HCT116 (cell line): ENCODE results near the gene GALNT7. TPM values are rescaled to one million over a fixed set of nuclear protein-coding genes. Genes with fewer than 3 reads are reported as not detected.

Experiments
- ATAC-seq: fragments of 200-7000 bp; cut with Tn5 transposase; 2 replicates; pipeline ENCODE4 v1.9.1; 2020; ENCODE audit warnings: mild to moderate bottlenecking, moderate library complexity
- BruUV-seq: library from RNA; stranded (reverse); fragments of 400-500 nt; replicated peaks from 2 replicates; lab custom pipeline; 2021; lab: Mats Ljungman, UMichigan
- CTCF ChIA-PET: fragments of 300-600 bp; sonication (Branson Sonifier 250); formaldehyde crosslinking; loops from one replicate; lab custom pipeline; 2021; ENCODE audit warnings: antibody characterized with exemption; lab: Charles Lee
- POLR2A ChIA-PET: fragments of 300-600, 350-600 bp; sonication (Branson Sonifier 250); formaldehyde crosslinking; loops from one replicate; lab custom pipeline; 2021; ENCODE audit warnings: antibody characterized with exemption; lab: Charles Lee
- RAD21 ChIA-PET, 2 experiments: fragments of 300-600 bp; sonication (Branson Sonifier 250); formaldehyde crosslinking; loops; one replicate each; lab custom pipeline; 2023; ENCODE audit warnings: low total read pairs in 2 of 2; ENCODE audit not compliant: uncharacterized antibody in 2 of 2, unreplicated experiment in 2 of 2, low non-redundant PET in 1 of 2; lab: Charles Lee
- DNase-seq: peaks from one replicate; pipeline ENCODE4 v3.0.0-alpha.2; 2010; ENCODE audit warnings: low read depth, low spot score
- H2AFZ ChIP-seq: fragments of 200-600 bp; shearing (Covaris generic), sonication (generic); 2 replicates; pipeline ENCODE4 v1.6.1; 2017; ENCODE audit warnings: low read depth, mixed run types, mixed read lengths, antibody characterized with exemption, low read length; ENCODE audit not compliant: poor library complexity, severe bottlenecking
- H3K27ac ChIP-seq: 2 replicates; pipeline ENCODE4 v1.5.1; 2012; ENCODE audit warnings: low read depth, low read length
- H3K27me3 ChIP-seq: fragments of 200-600 bp; sonication (generic); 2 replicates; pipeline ENCODE4 v1.6.1; 2016; ENCODE audit warnings: mixed run types, low read length, mixed read lengths; ENCODE audit not compliant: insufficient read depth
- H3K36me3 ChIP-seq, 2 experiments: fragments of 200-500 bp in 1 of 2; fragments of 200-600 bp in 1 of 2; sonication (Bioruptor generic) in 1 of 2; sonication (generic) in 1 of 2; 2 replicates each; pipeline versions ENCODE4 v1.5.1 to v1.6.1; 2014 to 2016; ENCODE audit warnings: low read length in 2 of 2, inconsistent platforms in 1 of 2, mixed read lengths in 1 of 2, mixed run types in 1 of 2; ENCODE audit not compliant: insufficient read depth in 2 of 2, control insufficient read depth in 1 of 2
- H3K4me1 ChIP-seq, 2 experiments: fragments of 200-600 bp in 1 of 2; sonication (generic) in 1 of 2; 2 replicates each; pipeline versions ENCODE4 v1.5.1 to v1.6.1; 2012 to 2017; ENCODE audit warnings: low read length in 2 of 2, inconsistent platforms in 1 of 2, mild to moderate bottlenecking in 1 of 2, mixed read lengths in 1 of 2, mixed run types in 1 of 2, moderate library complexity in 1 of 2; ENCODE audit not compliant: insufficient read depth in 2 of 2, control insufficient read depth in 1 of 2
- H3K4me2 ChIP-seq: fragments of 200-600 bp; sonication (generic); 2 replicates; pipeline ENCODE4 v1.6.1; 2017; ENCODE audit warnings: mixed run types, low read length, mixed read lengths
- H3K4me3 ChIP-seq, 2 experiments: fragments of 200-600 bp in 1 of 2; sonication (generic) in 1 of 2; replicated peaks in 1 of 2; 2 replicates each; pipeline ENCODE4 v1.5.1; 2011 to 2016; ENCODE audit warnings: low read length in 2 of 2, control low read depth in 1 of 2, low read depth in 1 of 2, mild to moderate bottlenecking in 1 of 2, mixed read lengths in 1 of 2, mixed run types in 1 of 2
- H3K79me2 ChIP-seq: fragments of 200-600 bp; sonication (generic); 2 replicates; pipeline ENCODE4 v1.6.1; 2017; ENCODE audit warnings: mild to moderate bottlenecking, mixed run types, low read length, moderate library complexity, mixed read lengths; ENCODE audit not compliant: insufficient read depth
- H3K9ac ChIP-seq: fragments of 200-600 bp; sonication (generic); 2 replicates; pipeline ENCODE4 v1.6.1; 2016; ENCODE audit warnings: low read length, mixed read lengths
- H3K9me2 ChIP-seq: fragments of 200-600 bp; sonication (generic), shearing (Covaris generic); 2 replicates; pipeline ENCODE4 v1.6.1; 2017; ENCODE audit warnings: mixed run types, mild to moderate bottlenecking, moderate library complexity; ENCODE audit not compliant: insufficient read depth
- H3K9me3 ChIP-seq, 2 experiments: fragments of 200-500 bp in 1 of 2; fragments of 200-600 bp in 1 of 2; sonication (Bioruptor generic) in 1 of 2; sonication (generic) in 1 of 2; 2 replicates each; pipeline ENCODE4 v1.6.1; 2014 to 2017; ENCODE audit warnings: low read length in 2 of 2, mixed read lengths in 2 of 2, inconsistent platforms in 1 of 2, low read depth in 1 of 2, mild to moderate bottlenecking in 1 of 2, mixed run types in 1 of 2, moderate library complexity in 1 of 2; ENCODE audit not compliant: control insufficient read depth in 1 of 2, insufficient read depth in 1 of 2
- H4K20me1 ChIP-seq: fragments of 200-600 bp; sonication (generic), shearing (Covaris generic); 2 replicates; pipeline ENCODE4 v1.6.1; 2017; ENCODE audit warnings: mixed run types, mild to moderate bottlenecking, moderate library complexity; ENCODE audit not compliant: insufficient read depth
- CBX3 ChIP-seq: IDR thresholded peaks from 2 replicates; pipeline ENCODE4 v1.6.1; 2012; ENCODE audit warnings: low read depth
- CEBPB ChIP-seq: IDR thresholded peaks from 2 replicates; pipeline ENCODE4 v1.6.1; 2012; ENCODE audit warnings: low read depth
- CTCF ChIP-seq, 3 experiments: fragments of 200-600 bp in 1 of 3; sonication (generic) in 1 of 3; IDR thresholded peaks in 2 of 3; conservative IDR thresholded peaks in 1 of 3; 2 replicates each; pipeline ENCODE4 v1.5.1; 2012 to 2017; ENCODE audit warnings: low read depth in 2 of 3, low read length in 2 of 3, antibody characterized with exemption in 1 of 3, borderline replicate concordance in 1 of 3, control low read depth in 1 of 3, mild to moderate bottlenecking in 1 of 3, mixed read lengths in 1 of 3, mixed run types in 1 of 3, moderate library complexity in 1 of 3; ENCODE audit not compliant: insufficient read depth in 1 of 3
- EGR1 ChIP-seq: IDR thresholded peaks from 2 replicates; pipeline ENCODE4 v1.6.1; 2012; ENCODE audit warnings: low read depth
- JUND ChIP-seq: IDR thresholded peaks from 2 replicates; pipeline ENCODE4 v1.6.1; 2012
- POLR2A ChIP-seq: IDR thresholded peaks from 2 replicates; pipeline ENCODE4 v1.7.0; 2011; ENCODE audit warnings: borderline replicate concordance; ENCODE audit not compliant: insufficient read depth, insufficient read length; ENCODE audit errors: extremely low read depth
- POLR2AphosphoS5 ChIP-seq: IDR thresholded peaks from 2 replicates; pipeline ENCODE4 v1.6.1; 2011; ENCODE audit warnings: mild to moderate bottlenecking, low read depth, low read length, moderate library complexity
- REST ChIP-seq: IDR thresholded peaks from 2 replicates; pipeline ENCODE4 v1.6.1; 2012; ENCODE audit warnings: low read depth
- SP1 ChIP-seq: IDR thresholded peaks from 2 replicates; pipeline ENCODE4 v1.6.1; 2012; ENCODE audit warnings: low read depth
- ZBTB33 ChIP-seq: IDR thresholded peaks from 2 replicates; pipeline ENCODE4 v1.6.1; 2011; ENCODE audit warnings: mild to moderate bottlenecking, low read length, moderate library complexity; ENCODE audit not compliant: insufficient replicate concordance; ENCODE audit errors: extremely low read depth
- intact Hi-C: fragments of 100-400 bp; cut with micrococcal nuclease; formaldehyde crosslinking; loops from 2 replicates; pipeline ENCODE4 v1.10.0; 2022
- total RNA-seq: library from RNA; stranded (reverse); gene quantifications from one replicate; pipeline ENCODE4 v1.2.1, GENCODE V29; 2021; ENCODE audit not compliant: unreplicated experiment

The GALNT7 gene
- total RNA-seq, 1 experiment from 2014 or later: 21.3 TPM

- no peaks in the 10 kb centered on the region for H3K27me3 ChIP-seq
- no peak overlapping the region for H3K4me2 ChIP-seq
- H3K9me3 ChIP-seq: no peaks in the 10 kb centered on the region
- H4K20me1 ChIP-seq: no peaks in the 10 kb centered on the region
- RAD21 ChIA-PET: no interaction called here
- H3K79me2 ChIP-seq: no peaks in the 10 kb centered on the region
- CTCF ChIA-PET: no interaction called here
- H3K27ac ChIP-seq: no peak overlapping the region
- no TSS peak for BruUV-seq
- no peaks in the 10 kb centered on the region for H3K9me2 ChIP-seq
- DNase-seq: no peak
- POLR2A ChIA-PET: no interaction called here
- ATAC-seq: no peak
- no peak overlapping the region for H3K4me3 ChIP-seq
- H3K36me3 ChIP-seq: no peaks in the 10 kb centered on the region
- H2AFZ ChIP-seq: no peak overlapping the region
- intact Hi-C loops: no loop called here
- TF ChIP-seq SP1: no peak
- no peaks in the 10 kb centered on the region for H3K4me1 ChIP-seq
- H3K9ac ChIP-seq: no peak overlapping the region
Observed at GRCh38 chr4:173153445-173153844, 15.2 kb upstream of the GALNT7 start.

GRCh38 chr4:173159791-173160190 lies 8.8 kb upstream of the GALNT7 start:
- Histone ChIP-seq H3K4me1 (no peaks in the 10 kb centered on the region), H3K79me2 (no peaks in the 10 kb centered on the region), H3K4me2 (no peak overlapping the region), H3K27ac (no peak overlapping the region), H3K36me3 (no peaks in the 10 kb centered on the region), H4K20me1 (no peaks in the 10 kb centered on the region), H3K9ac (no peak overlapping the region), H2AFZ (no peak overlapping the region), H3K27me3 (no peaks in the 10 kb centered on the region), H3K9me2 (no peaks in the 10 kb centered on the region), H3K9me3 (no peaks in the 10 kb centered on the region), H3K4me3 (no peak overlapping the region)
- no peak for ATAC-seq
- RAD21 ChIA-PET: no interaction called here
- POLR2A ChIA-PET: interaction anchor here (1.2 kb wide), 1 partner anchor 8 kb away, joined by 3 read pairs; no protein-coding TSS in a partner anchor
- no peak for DNase-seq
- CTCF ChIA-PET: no interaction called here
- BruUV-seq: no TSS peak
- TF ChIP-seq POLR2A (no peak), CBX3 (no peak), POLR2AphosphoS5 (no peak), EGR1 (no peak), SP1 (no peak), JUND (no peak), CEBPB (no peak), ZBTB33 (no peak), CTCF (IDR thresholded peaks at IDR 0.05 in 2 of 3, conservative IDR thresholded peaks at IDR 0.05 in 1 of 3; ENCODE audit: borderline replicate concordance in 1 of 3, insufficient read depth in 1 of 3, low read depth in 2 of 3, low read length in 2 of 3) (no peak), REST (no peak)
- intact Hi-C loops: no loop called here
